Keratinocyte (primary cell): Measurements from ENCODE around the gene PLA2G15. TPM values are rescaled to one million over a fixed set of nuclear protein-coding genes. Genes with fewer than 3 reads are reported as not detected.

ENCODE experiments used
- DNase-seq: peaks from one replicate; pipeline ENCODE4 v3.0.0-alpha.2; 2011; ENCODE audit warnings: low read depth, missing footprints, low spot score
- FAIRE-seq: peaks from 2 replicates; lab custom pipeline; 2011; peaks lifted over from hg19 to GRCh38; lab: Jason Lieb, UNC
- H2AFZ ChIP-seq: 2 replicates; pipeline ENCODE4 v1.6.0; 2012; ENCODE audit warnings: low read length, control low read depth, inconsistent platforms; ENCODE audit not compliant: control insufficient read depth
- H3K27ac ChIP-seq: 2 replicates; pipeline ENCODE4 v1.5.1; 2011; ENCODE audit warnings: low read length; ENCODE audit not compliant: control insufficient read depth, insufficient read depth
- H3K27me3 ChIP-seq: 3 replicates; pipeline ENCODE4 v1.6.0; 2011; ENCODE audit warnings: low read length; ENCODE audit not compliant: control insufficient read depth, insufficient read depth; ENCODE audit errors: extremely low read depth
- H3K36me3 ChIP-seq, 2 experiments: 2 replicates in 1 of 2; 3 replicates in 1 of 2; pipeline ENCODE4 v1.5.1; 2011; ENCODE audit warnings: low read length in 2 of 2, mild to moderate bottlenecking in 1 of 2; ENCODE audit not compliant: control insufficient read depth in 2 of 2, insufficient read depth in 2 of 2; ENCODE audit errors: extremely low read depth in 1 of 2
- H3K4me1 ChIP-seq: 3 replicates; pipeline ENCODE4 v1.5.1; 2011; ENCODE audit warnings: low read length; ENCODE audit not compliant: control insufficient read depth, insufficient read depth; ENCODE audit errors: extremely low read depth
- H3K4me2 ChIP-seq: 3 replicates; pipeline ENCODE4 v1.6.0; 2011; ENCODE audit warnings: low read depth, low read length; ENCODE audit not compliant: control insufficient read depth, insufficient read depth; ENCODE audit errors: extremely low read depth
- H3K4me3 ChIP-seq, 3 experiments: fragments of 200-600 bp in 1 of 3; sonication (generic) in 1 of 3; 2 replicates in 2 of 3; 3 replicates in 1 of 3; pipeline ENCODE4 v1.5.1; 2011 to 2016; ENCODE audit warnings: low read length in 3 of 3, mild to moderate bottlenecking in 3 of 3, control low read depth in 2 of 3, inconsistent platforms in 1 of 3, low read depth in 1 of 3, mixed read lengths in 1 of 3, mixed run types in 1 of 3, moderate library complexity in 1 of 3; ENCODE audit not compliant: control insufficient read depth in 2 of 3, insufficient read depth in 2 of 3; ENCODE audit errors: extremely low read depth in 1 of 3
- H3K79me2 ChIP-seq: 2 replicates; pipeline ENCODE4 v1.6.0; 2012; ENCODE audit warnings: low read length; ENCODE audit not compliant: control insufficient read depth, insufficient read depth
- H3K9ac ChIP-seq: 3 replicates; pipeline ENCODE4 v1.6.0; 2011; ENCODE audit warnings: low read length; ENCODE audit not compliant: control insufficient read depth, insufficient read depth; ENCODE audit errors: extremely low read depth
- H3K9me1 ChIP-seq: 3 replicates; pipeline ENCODE4 v1.6.0; 2011; ENCODE audit warnings: low read length; ENCODE audit not compliant: control insufficient read depth, insufficient read depth; ENCODE audit errors: extremely low read depth
- H3K9me3 ChIP-seq: 2 replicates; pipeline ENCODE4 v1.5.1; 2012; ENCODE audit warnings: low read depth, low read length; ENCODE audit not compliant: control insufficient read depth
- H4K20me1 ChIP-seq: 3 replicates; pipeline ENCODE4 v1.6.0; 2011; ENCODE audit warnings: low read length; ENCODE audit not compliant: control insufficient read depth, insufficient read depth; ENCODE audit errors: extremely low read depth
- CTCF ChIP-seq, 3 experiments: IDR thresholded peaks in 1 of 3; conservative IDR thresholded peaks in 1 of 3; optimal IDR thresholded peaks in 1 of 3; 2 replicates in 2 of 3; 3 replicates in 1 of 3; pipeline versions ENCODE3 to v1.5.1; 2011; ENCODE audit warnings: low read length in 3 of 3, mild to moderate bottlenecking in 3 of 3, moderate library complexity in 2 of 3, control low read depth in 1 of 3, inconsistent platforms in 1 of 3; ENCODE audit not compliant: insufficient read depth in 2 of 3; ENCODE audit errors: extremely low read depth in 1 of 3
- EZH2 ChIP-seq: IDR thresholded peaks from one replicate; pipeline ENCODE4 v1.6.1; 2012; ENCODE audit warnings: inconsistent platforms, mild to moderate bottlenecking, low read length, moderate library complexity
- dilution Hi-C: fragments of 300-500 bp; cut with MboI; formaldehyde crosslinking; loops from one replicate; pipeline ENCODE4 v1.7.0; 2020; ENCODE audit warnings: low sequenced_read_pairs; ENCODE audit not compliant: extremely low pct_ligation_motif_present
- polyA plus RNA-seq, 5 experiments: library from polyadenylated mRNA; depleted of rRNA in 3 of 5; stranded (reverse) in 3 of 5; stranded (forward) in 1 of 5; unstranded in 1 of 5; fragments of >200 nt; gene quantifications; 1 replicate in 1 of 5; 2 replicates in 3 of 5; 3 replicates in 1 of 5; pipeline versions ENCODE4 v1.2.1 to v1.2.3, GENCODE V29; 2011 to 2012; ENCODE audit warnings: missing spikeins in 2 of 5, low read depth in 1 of 5, low replicate concordance in 1 of 5

PLA2G15 gene
- polyA plus RNA-seq, 1 donor (not counting 4 experiments of a cell fraction or from before 2014, with no cell fraction given) = 9.2 TPM

- Histone ChIP-seq H3K4me1 (peaks cover 1% of the 10 kb centered on the region), H4K20me1 (no peaks in the 10 kb centered on the region)
- no peak for FAIRE-seq
Observed at GRCh38 chr16:68282064-68282452, 36.9 kb downstream of the PLA2G15 start.

GRCh38 chr16:68283346-68283745, 38.2 kb downstream of the PLA2G15 start:
- no peak overlapping the region for H3K27ac ChIP-seq
- DNase-seq (no peak), FAIRE-seq (no peak)
- H3K4me2 ChIP-seq = no peak overlapping the region
- dilution Hi-C loops = no loop called here
- H3K9me3 ChIP-seq = no peaks in the 10 kb centered on the region
- H2AFZ ChIP-seq = no peak overlapping the region
- H3K4me3 ChIP-seq = no peak overlapping the region
- TF ChIP-seq CTCF (optimal IDR thresholded peaks at IDR 0.05 in 1 of 3, IDR thresholded peaks at IDR 0.05 in 1 of 3, conservative IDR thresholded peaks at IDR 0.05 in 1 of 3; ENCODE audit: extremely low read depth in 1 of 3, insufficient read depth in 2 of 3, low read length in 3 of 3) (no peak), EZH2 (no peak)
- H3K4me1 ChIP-seq = peaks cover 11% of the 10 kb centered on the region
- H4K20me1 ChIP-seq = no peaks in the 10 kb centered on the region
- no peaks in the 10 kb centered on the region for H3K27me3 ChIP-seq
- H3K9ac ChIP-seq = no peak overlapping the region
- peaks cover 8% of the 10 kb centered on the region for H3K79me2 ChIP-seq
- H3K9me1 ChIP-seq = peaks cover 3% of the 10 kb centered on the region
- peaks cover 13 to 14% of the 10 kb centered on the region in 2 experiments for H3K36me3 ChIP-seq

More at GRCh38 chr16:68282064-68282452, 36.9 kb downstream of the PLA2G15 start:
- Histone ChIP-seq H3K4me3 (no peak overlapping the region), H3K27me3 (no peaks in the 10 kb centered on the region), H3K79me2 (peaks cover 8% of the 10 kb centered on the region), H3K36me3 (peaks cover 13 to 14% of the 10 kb centered on the region in 2 experiments), H3K9me3 (no peaks in the 10 kb centered on the region), H3K9me1 (no peaks in the 10 kb centered on the region), H3K27ac (no peak overlapping the region), H2AFZ (no peak overlapping the region), H3K4me2 (no peak overlapping the region), H3K9ac (no peak overlapping the region)
- dilution Hi-C loops = no loop called here
- no peak for TF ChIP-seq CTCF (optimal IDR thresholded peaks at IDR 0.05 in 1 of 3, IDR thresholded peaks at IDR 0.05 in 1 of 3, conservative IDR thresholded peaks at IDR 0.05 in 1 of 3; ENCODE audit: extremely low read depth in 1 of 3, insufficient read depth in 2 of 3, low read length in 3 of 3)
- no peak for DNase-seq
